Tibial nerve (tissue), 4 donors: ENCODE data around the gene TMEM178B.

Source experiments
- EP300 ChIP-seq, 2 donors: sonication (generic); formaldehyde crosslinking; IDR thresholded peaks; one replicate each; pipeline ENCODE4 v1.6.1; 2017; ENCODE audit warnings: antibody characterized with exemption in 2 of 2, mild to moderate bottlenecking in 1 of 2
- TF ChIP-seq, protein P1 (sequence below), 5 experiments: fragments of 200-600 bp in 3 of 5; fragments of 450-650 bp in 2 of 5; sonication (generic) in 3 of 5; IDR thresholded peaks; one replicate each; pipeline ENCODE4 v1.5.1; 2016 to 2019; ENCODE audit warnings: antibody characterized with exemption in 5 of 5, mild to moderate bottlenecking in 3 of 5, moderate library complexity in 2 of 5

DNA sequence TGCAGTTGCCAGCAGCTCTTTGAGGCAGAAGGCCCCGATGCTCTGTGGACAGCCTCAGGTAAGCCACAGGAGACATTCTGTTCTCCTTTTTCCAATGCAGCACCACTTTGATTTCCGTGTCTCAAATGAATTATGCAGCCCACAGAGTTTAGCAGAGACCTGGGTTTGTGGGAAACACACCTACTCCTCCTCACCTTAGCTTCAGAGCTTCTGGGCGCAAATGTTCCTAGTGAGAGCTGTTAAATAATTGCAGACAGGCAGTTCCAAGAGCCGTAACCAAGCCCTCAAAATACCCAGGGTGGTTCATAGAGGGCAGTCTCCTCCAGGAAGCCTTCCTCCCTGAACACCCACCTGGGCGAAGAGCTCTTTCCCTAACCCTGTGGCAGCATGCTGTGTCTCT, 408.1 kb downstream of the TMEM178B start:
- TF ChIP-seq, protein P1, sequence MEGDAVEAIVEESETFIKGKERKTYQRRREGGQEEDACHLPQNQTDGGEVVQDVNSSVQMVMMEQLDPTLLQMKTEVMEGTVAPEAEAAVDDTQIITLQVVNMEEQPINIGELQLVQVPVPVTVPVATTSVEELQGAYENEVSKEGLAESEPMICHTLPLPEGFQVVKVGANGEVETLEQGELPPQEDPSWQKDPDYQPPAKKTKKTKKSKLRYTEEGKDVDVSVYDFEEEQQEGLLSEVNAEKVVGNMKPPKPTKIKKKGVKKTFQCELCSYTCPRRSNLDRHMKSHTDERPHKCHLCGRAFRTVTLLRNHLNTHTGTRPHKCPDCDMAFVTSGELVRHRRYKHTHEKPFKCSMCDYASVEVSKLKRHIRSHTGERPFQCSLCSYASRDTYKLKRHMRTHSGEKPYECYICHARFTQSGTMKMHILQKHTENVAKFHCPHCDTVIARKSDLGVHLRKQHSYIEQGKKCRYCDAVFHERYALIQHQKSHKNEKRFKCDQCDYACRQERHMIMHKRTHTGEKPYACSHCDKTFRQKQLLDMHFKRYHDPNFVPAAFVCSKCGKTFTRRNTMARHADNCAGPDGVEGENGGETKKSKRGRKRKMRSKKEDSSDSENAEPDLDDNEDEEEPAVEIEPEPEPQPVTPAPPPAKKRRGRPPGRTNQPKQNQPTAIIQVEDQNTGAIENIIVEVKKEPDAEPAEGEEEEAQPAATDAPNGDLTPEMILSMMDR (IDR thresholded peaks at IDR 0.05): no peak
- no peak for TF ChIP-seq EP300 (IDR thresholded peaks at IDR 0.05)
